ENCODE measurements around the gene MRTFA. TPM values are rescaled to one million over a fixed set of nuclear protein-coding genes. Genes with fewer than 3 reads are reported as not detected.

The MRTFA gene
- total RNA-seq, 1 donor = 34.0 TPM

DNA sequence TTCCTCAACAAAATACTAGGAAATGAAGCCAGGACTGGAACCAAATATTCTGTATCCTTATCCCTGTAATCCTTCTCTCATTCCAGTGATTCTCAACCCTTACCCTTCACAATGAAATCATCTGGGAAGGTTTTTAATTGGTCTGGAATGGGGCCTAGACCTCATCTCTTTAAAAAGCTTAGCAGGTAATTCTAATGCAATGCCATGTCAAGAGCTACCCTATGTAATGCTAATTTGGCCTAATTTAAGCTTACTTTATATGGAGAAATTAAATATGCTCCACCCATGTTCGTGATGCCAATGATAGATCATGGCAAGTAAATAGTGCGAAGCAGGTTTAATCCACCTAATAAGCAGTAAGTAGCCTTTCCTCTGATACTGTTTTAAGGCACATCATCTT is 164.5 kb downstream of the MRTFA start:
- peaks cover 17% of the 10 kb centered on the region for H4K20me1 ChIP-seq (ENCODE audit: insufficient read depth, low read length)
- H2AFZ ChIP-seq (ENCODE audit: low read length) = no peak overlapping the region
- H3K4me1 ChIP-seq (ENCODE audit: insufficient read depth, low read length) = no peaks in the 10 kb centered on the region
- TF ChIP-seq, protein P1, sequence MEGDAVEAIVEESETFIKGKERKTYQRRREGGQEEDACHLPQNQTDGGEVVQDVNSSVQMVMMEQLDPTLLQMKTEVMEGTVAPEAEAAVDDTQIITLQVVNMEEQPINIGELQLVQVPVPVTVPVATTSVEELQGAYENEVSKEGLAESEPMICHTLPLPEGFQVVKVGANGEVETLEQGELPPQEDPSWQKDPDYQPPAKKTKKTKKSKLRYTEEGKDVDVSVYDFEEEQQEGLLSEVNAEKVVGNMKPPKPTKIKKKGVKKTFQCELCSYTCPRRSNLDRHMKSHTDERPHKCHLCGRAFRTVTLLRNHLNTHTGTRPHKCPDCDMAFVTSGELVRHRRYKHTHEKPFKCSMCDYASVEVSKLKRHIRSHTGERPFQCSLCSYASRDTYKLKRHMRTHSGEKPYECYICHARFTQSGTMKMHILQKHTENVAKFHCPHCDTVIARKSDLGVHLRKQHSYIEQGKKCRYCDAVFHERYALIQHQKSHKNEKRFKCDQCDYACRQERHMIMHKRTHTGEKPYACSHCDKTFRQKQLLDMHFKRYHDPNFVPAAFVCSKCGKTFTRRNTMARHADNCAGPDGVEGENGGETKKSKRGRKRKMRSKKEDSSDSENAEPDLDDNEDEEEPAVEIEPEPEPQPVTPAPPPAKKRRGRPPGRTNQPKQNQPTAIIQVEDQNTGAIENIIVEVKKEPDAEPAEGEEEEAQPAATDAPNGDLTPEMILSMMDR (IDR thresholded peaks at IDR 0.05; ENCODE audit: extremely low read depth, low read depth, low read length) = no peak
- no peaks in the 10 kb centered on the region for H3K27me3 ChIP-seq (ENCODE audit: insufficient read depth, low read length)
- H3K4me3 ChIP-seq (ENCODE audit: insufficient read depth, low read length) = no peak overlapping the region
- no peak overlapping the region for H3K27ac ChIP-seq (ENCODE audit: low read depth, low read length)
- peaks cover 45% of the 10 kb centered on the region for H3K79me2 ChIP-seq (ENCODE audit: insufficient read depth, low read length)
- no peaks in the 10 kb centered on the region for H3K36me3 ChIP-seq (ENCODE audit: insufficient read depth, low read length)
- no peak for DNase-seq (ENCODE audit: insufficient read length, low spot score, missing footprints)
- no peak overlapping the region for H3K4me2 ChIP-seq (ENCODE audit: insufficient read depth, low read length)
- H3K9me3 ChIP-seq (ENCODE audit: low read depth, low read length) = no peaks in the 10 kb centered on the region

DNA sequence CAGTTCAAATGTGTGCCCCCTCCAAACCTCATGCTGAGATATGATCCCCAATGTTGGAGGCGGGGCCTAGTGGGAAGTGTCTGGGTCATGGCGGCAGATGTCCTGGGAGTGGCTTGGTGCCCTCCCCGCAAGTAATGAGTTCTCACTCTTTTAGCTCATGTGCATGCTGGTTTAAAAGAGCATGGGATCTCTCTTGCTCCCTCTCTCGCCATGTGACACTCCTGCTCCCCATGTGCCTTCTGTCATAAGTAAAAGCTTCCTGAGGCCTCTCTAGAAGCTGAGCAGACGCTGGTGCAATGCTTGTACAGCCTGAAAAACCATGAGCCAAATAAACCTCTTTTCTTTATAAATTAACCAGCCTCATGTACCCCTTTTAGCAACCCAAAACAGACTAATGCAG is 167.3 kb downstream of the MRTFA start:
- TF ChIP-seq, protein P1 (IDR thresholded peaks at IDR 0.05; ENCODE audit: extremely low read depth, low read depth, low read length) = no peak
- Histone ChIP-seq H2AFZ (ENCODE audit: low read length) (no peak overlapping the region), H3K4me1 (ENCODE audit: insufficient read depth, low read length) (no peaks in the 10 kb centered on the region), H3K9me3 (ENCODE audit: low read depth, low read length) (no peaks in the 10 kb centered on the region), H3K27me3 (ENCODE audit: insufficient read depth, low read length) (no peaks in the 10 kb centered on the region), H3K36me3 (ENCODE audit: insufficient read depth, low read length) (no peaks in the 10 kb centered on the region), H3K27ac (ENCODE audit: low read depth, low read length) (no peak overlapping the region), H3K4me2 (ENCODE audit: insufficient read depth, low read length) (no peak overlapping the region), H3K4me3 (ENCODE audit: insufficient read depth, low read length) (no peak overlapping the region), H4K20me1 (ENCODE audit: insufficient read depth, low read length) (peaks cover 18% of the 10 kb centered on the region), H3K79me2 (ENCODE audit: insufficient read depth, low read length) (peaks cover 47% of the 10 kb centered on the region)
- DNase-seq (ENCODE audit: insufficient read length, low spot score, missing footprints) = no peak

DNA sequence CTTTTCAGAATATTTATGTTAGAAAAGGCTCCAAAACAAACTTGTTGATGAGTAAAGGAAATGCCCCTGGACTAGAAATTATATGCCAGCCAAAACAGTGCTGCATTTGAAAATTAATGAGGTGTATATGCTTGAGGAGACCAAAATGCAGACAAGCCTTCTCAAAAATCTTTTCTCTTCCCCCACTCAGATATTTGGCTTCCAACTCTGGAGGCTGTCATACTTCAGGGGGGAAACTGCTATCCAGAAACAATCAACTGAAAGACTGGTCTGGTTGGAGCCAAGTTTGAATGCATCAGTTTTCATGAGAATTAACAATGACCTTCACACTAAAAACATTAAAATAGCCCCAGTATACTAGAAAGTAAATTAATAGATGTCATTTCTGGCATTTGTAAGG is 167.9 kb downstream of the MRTFA start:
- no peak overlapping the region for H3K4me2 ChIP-seq (ENCODE audit: insufficient read depth, low read length)
- H3K4me3 ChIP-seq (ENCODE audit: insufficient read depth, low read length) = no peak overlapping the region
- H3K9me3 ChIP-seq (ENCODE audit: low read depth, low read length) = no peaks in the 10 kb centered on the region
- no peak overlapping the region for H2AFZ ChIP-seq (ENCODE audit: low read length)
- TF ChIP-seq, protein P1 (IDR thresholded peaks at IDR 0.05; ENCODE audit: extremely low read depth, low read depth, low read length) = no peak
- peaks cover 45% of the 10 kb centered on the region for H3K79me2 ChIP-seq (ENCODE audit: insufficient read depth, low read length)
- H4K20me1 ChIP-seq (ENCODE audit: insufficient read depth, low read length) = peaks cover 18% of the 10 kb centered on the region
- no peak overlapping the region for H3K27ac ChIP-seq (ENCODE audit: low read depth, low read length)
- H3K36me3 ChIP-seq (ENCODE audit: insufficient read depth, low read length) = no peaks in the 10 kb centered on the region
- H3K4me1 ChIP-seq (ENCODE audit: insufficient read depth, low read length) = no peaks in the 10 kb centered on the region
- no peak for DNase-seq (ENCODE audit: insufficient read length, low spot score, missing footprints)
- H3K27me3 ChIP-seq (ENCODE audit: insufficient read depth, low read length) = no peaks in the 10 kb centered on the region

GRCh38 chr22:40466976-40467375 is 169.5 kb downstream of the MRTFA start:
- Histone ChIP-seq H3K27me3 (ENCODE audit: insufficient read depth, low read length) (no peaks in the 10 kb centered on the region), H4K20me1 (ENCODE audit: insufficient read depth, low read length) (peaks cover 21% of the 10 kb centered on the region), H3K36me3 (ENCODE audit: insufficient read depth, low read length) (peaks cover 3% of the 10 kb centered on the region), H3K4me3 (ENCODE audit: insufficient read depth, low read length) (no peak overlapping the region), H2AFZ (ENCODE audit: low read length) (no peak overlapping the region), H3K27ac (ENCODE audit: low read depth, low read length) (no peak overlapping the region), H3K9me3 (ENCODE audit: low read depth, low read length) (no peaks in the 10 kb centered on the region), H3K4me2 (ENCODE audit: insufficient read depth, low read length) (no peak overlapping the region), H3K79me2 (ENCODE audit: insufficient read depth, low read length) (peaks cover 49% of the 10 kb centered on the region), H3K4me1 (ENCODE audit: insufficient read depth, low read length) (no peaks in the 10 kb centered on the region)
- no peak for DNase-seq (ENCODE audit: insufficient read length, low spot score, missing footprints)
- TF ChIP-seq, protein P1 (IDR thresholded peaks at IDR 0.05; ENCODE audit: extremely low read depth, low read depth, low read length) = no peak

Measured in osteoblast (primary cell).